Activated CD4-positive, alpha-beta T cell treated with anti-CD3 and anti-CD28 coated beads for 24 hours (primary cell): ENCODE data around the gene ERGIC1.
"Not testable (repeated sequence)": the region's sequence is repeated elsewhere in the genome, so short reads cannot be mapped to it uniquely, and the experiment has no call there.

Source experiments
- DNase-seq, 2 donors: peaks; one replicate each; pipeline ENCODE4 v3.0.0-alpha.2; 2020; ENCODE audit warnings: low read depth in 2 of 2

Gene ERGIC1

GRCh38 chr5:172846677-172847076 is 12.6 kb downstream of the ERGIC1 start:
- no peak for DNase-seq

GRCh38 chr5:172847584-172847983 is 13.5 kb downstream of the ERGIC1 start:
- not testable (repeated sequence) for DNase-seq

GRCh38 chr5:172848419-172848818 is 14.4 kb downstream of the ERGIC1 start:
- no peak for DNase-seq

- no peak for DNase-seq
Observed at GRCh38 chr5:172849606-172850453, 15.8 kb downstream of the ERGIC1 start.

- DNase-seq, result no peak
Observed at GRCh38 chr5:172850454-172850797, 16.4 kb downstream of the ERGIC1 start.

- not testable (repeated sequence) for DNase-seq
Observed at GRCh38 chr5:172851254-172851653, 17.2 kb downstream of the ERGIC1 start.

GRCh38 chr5:172852490-172853354 is 18.7 kb downstream of the ERGIC1 start:
- DNase-seq, result no peak

- no peak for DNase-seq
Observed at GRCh38 chr5:172853355-172853975, 19.4 kb downstream of the ERGIC1 start.

- DNase-seq, result no peak
Observed at GRCh38 chr5:172854451-172854871, 20.4 kb downstream of the ERGIC1 start.

GRCh38 chr5:172854971-172855370 is 20.9 kb downstream of the ERGIC1 start:
- DNase-seq, result no peak

- DNase-seq, result no peak
Observed at GRCh38 chr5:172855597-172856292, 21.7 kb downstream of the ERGIC1 start.

- DNase-seq, result no peak
Observed at GRCh38 chr5:172856336-172856735, 22.3 kb downstream of the ERGIC1 start.

- DNase-seq, result no peak
Observed at GRCh38 chr5:172857982-172858381, 23.9 kb downstream of the ERGIC1 start.

GRCh38 chr5:172858511-172858989 is 24.5 kb downstream of the ERGIC1 start:
- DNase-seq, result no peak

GRCh38 chr5:172858990-172859811 is 25.1 kb downstream of the ERGIC1 start:
- DNase-seq, result no peak

GRCh38 chr5:172859966-172860365 is 25.9 kb downstream of the ERGIC1 start:
- no peak for DNase-seq

GRCh38 chr5:172860520-172861443 is 26.7 kb downstream of the ERGIC1 start:
- DNase-seq, result no peak

- DNase-seq, result no peak
Observed at GRCh38 chr5:172861461-172861860, 27.4 kb downstream of the ERGIC1 start.

GRCh38 chr5:172862165-172862801 is 28.2 kb downstream of the ERGIC1 start:
- no peak for DNase-seq
